NCI-H2227 (cell line): Measurements from ENCODE around the gene MSANTD2.
"Not testable (repeated sequence)": the region's sequence is repeated elsewhere in the genome, so short reads cannot be mapped to it uniquely, and the experiment has no call there.

Source experiments
- DNase-seq: peaks from one replicate; lab custom pipeline; 2025; ENCODE audit not compliant: unreplicated experiment; lab: John Stamatoyannopoulos, UW

MSANTD2 gene

GRCh38 chr11:124778281-124778680 is 21.9 kb downstream of the MSANTD2 start:
- DNase-seq, result no peak

- DNase-seq, result no peak
Observed at GRCh38 chr11:124776865-124777645, 23.2 kb downstream of the MSANTD2 start.

GRCh38 chr11:124770959-124771358 is 29.2 kb downstream of the MSANTD2 start:
- DNase-seq, result not testable (repeated sequence)

- DNase-seq, result no peak
Observed at GRCh38 chr11:124769806-124770774, 30.1 kb downstream of the MSANTD2 start.

- DNase-seq, result no peak
Observed at GRCh38 chr11:124768914-124769313, 31.3 kb downstream of the MSANTD2 start.

- no peak for DNase-seq
Observed at GRCh38 chr11:124766156-124766555, 34.0 kb downstream of the MSANTD2 start.

GRCh38 chr11:124763156-124763947 is 36.9 kb downstream of the MSANTD2 start:
- peak; percentile 82 for DNase-seq

GRCh38 chr11:124762624-124763155 is 37.5 kb downstream of the MSANTD2 start:
- DNase-seq, result no peak

- peak; percentile 36 for DNase-seq
Observed at GRCh38 chr11:124762105-124762623, 38.0 kb downstream of the MSANTD2 start, which contains the start of gene ESAM. Gene ESAM (minus strand): TSS chr11:124762290. CDS start chr11:124762154, 136 bp downstream.

- DNase-seq, result no peak
Observed at GRCh38 chr11:124761301-124762104, 38.7 kb downstream of the MSANTD2 start.

- DNase-seq, result no peak
Observed at GRCh38 chr11:124760806-124761205, 39.4 kb downstream of the MSANTD2 start.

GRCh38 chr11:124760205-124760652 is 40.0 kb downstream of the MSANTD2 start:
- no peak for DNase-seq

GRCh38 chr11:124759266-124760204 is 40.7 kb downstream of the MSANTD2 start:
- DNase-seq, result no peak

- peak; percentile 90 for DNase-seq
Observed at GRCh38 chr11:124758355-124759265, 41.6 kb downstream of the MSANTD2 start.

- DNase-seq, result no peak
Observed at GRCh38 chr11:124757320-124757719, 42.9 kb downstream of the MSANTD2 start.

GRCh38 chr11:124756753-124757227 is 43.4 kb downstream of the MSANTD2 start:
- DNase-seq, result no peak
